ENCODE data around the gene GRPEL2. TPM values are rescaled to one million over a fixed set of nuclear protein-coding genes. Genes with fewer than 3 reads are reported as not detected.

The GRPEL2 gene
- total and polyA plus RNA-seq, 9 donors: 5.9 to 17.5 (median 12.2) TPM

- H3K36me3 ChIP-seq: no peaks in the 10 kb centered on the region
- H3K4me3 ChIP-seq: no peak overlapping the region
- H3K27me3 ChIP-seq: no peaks in the 10 kb centered on the region
- H3K27ac ChIP-seq: no peak overlapping the region
- peaks cover 20% of the 10 kb centered on the region for H3K4me1 ChIP-seq (ENCODE audit: insufficient read depth)
- intact Hi-C loops (cut with DNase I): no loop called here
- H3K9me3 ChIP-seq: no peaks in the 10 kb centered on the region
- WGBS, 3 donors: 89 to 98% (median 96%) methylated on average over 2 of the region's 2 CpGs
- no peak for TF ChIP-seq CTCF (IDR thresholded peaks at IDR 0.05)
- TF ChIP-seq EP300 (IDR thresholded peaks at IDR 0.05): no peak
- TF ChIP-seq POLR2A (IDR thresholded peaks at IDR 0.05): no peak
- no peak for DNase-seq
Measured at GRCh38 chr5:149401051-149401450, 55.8 kb downstream of the GRPEL2 start.

DNA sequence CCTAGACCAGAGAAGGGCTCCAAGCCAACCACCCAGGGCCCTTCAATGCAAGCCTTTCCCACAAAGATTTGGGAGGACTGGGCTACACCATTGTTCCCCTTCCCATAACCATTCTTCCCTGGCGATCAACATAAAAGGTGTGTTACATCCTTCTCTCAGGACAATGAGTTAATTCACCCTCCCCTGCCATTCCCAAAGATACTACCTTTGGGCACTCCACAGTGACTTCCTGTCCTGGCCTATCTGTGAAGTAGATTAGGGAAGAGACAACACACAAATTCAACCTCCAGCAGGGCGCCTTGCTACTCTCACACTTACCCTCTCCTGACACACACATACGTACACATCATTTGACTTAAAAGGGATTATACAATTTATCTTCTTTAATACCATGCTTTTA, 57.0 kb downstream of the GRPEL2 start:
- peaks cover 21% of the 10 kb centered on the region for H3K4me1 ChIP-seq (ENCODE audit: insufficient read depth)
- intact Hi-C loops (cut with DNase I): no loop called here
- no peak for TF ChIP-seq CTCF (IDR thresholded peaks at IDR 0.05)
- no peak for TF ChIP-seq POLR2A (IDR thresholded peaks at IDR 0.05)
- TF ChIP-seq EP300 (IDR thresholded peaks at IDR 0.05): no peak
- no peak overlapping the region for H3K4me3 ChIP-seq
- no peaks in the 10 kb centered on the region for H3K27me3 ChIP-seq
- H3K36me3 ChIP-seq: no peaks in the 10 kb centered on the region
- DNase-seq: peak in 1 of 5 donors; percentile 2
- 92 to 98% (median 97%) methylated on average over 3 of the region's 3 CpGs for WGBS, 3 donors
- H3K27ac ChIP-seq: no peak overlapping the region
- no peaks in the 10 kb centered on the region for H3K9me3 ChIP-seq

Other genes starting within 250 kb of the GRPEL2 start
- 1 to 10 TPM; 1.7 to 9.3 (median 6.2) TPM for gene ABLIM3, start 204.0 kb upstream of the GRPEL2 start, total RNA-seq
- gene ABLIM3, start 204.0 kb upstream of the GRPEL2 start, polyA plus RNA-seq: 10 to 100 TPM in 1 of 2 donors, 1 to 10 TPM in 1; 1.9 to 26.4 TPM
- gene AFAP1L1, start 73.6 kb upstream of the GRPEL2 start, total RNA-seq: 10 to 100 TPM in 3 of 7 donors, 1 to 10 TPM in 4; 3.2 to 15.9 (median 8.3) TPM
- 10 to 100 TPM in 1 of 2 donors, 1 to 10 TPM in 1; 7.8 to 17.8 TPM for gene AFAP1L1, start 73.6 kb upstream of the GRPEL2 start, polyA plus RNA-seq
- 10 to 100 TPM in 2 of 7 donors, 1 to 10 TPM in 5; 5.8 to 11.5 (median 8.8) TPM for gene PCYOX1L, start 12.5 kb downstream of the GRPEL2 start, total RNA-seq
- 10 to 100 TPM in 1 of 2 donors, 1 to 10 TPM in 1; 7.1 to 15.2 TPM for gene PCYOX1L, start 12.5 kb downstream of the GRPEL2 start, polyA plus RNA-seq
- under 1 TPM in 2 of 7 donors, not detected in 5; 0.47 to 0.54 TPM for gene IL17B, start 33.8 kb downstream of the GRPEL2 start, total RNA-seq
- 1 to 10 TPM in 1 of 2 donors, not detected in 1; 1.7 TPM for gene IL17B, start 33.8 kb downstream of the GRPEL2 start, polyA plus RNA-seq
- gene CSNK1A1, start 205.9 kb downstream of the GRPEL2 start, total RNA-seq: 100 to 1,000 TPM in 6 of 7 donors, 10 to 100 TPM in 1; 96.2 to 233 (median 159) TPM
- gene CSNK1A1, start 205.9 kb downstream of the GRPEL2 start, polyA plus RNA-seq: 100 to 1,000 TPM in 1 of 2 donors, 10 to 100 TPM in 1; 64.1 to 136 TPM
- 1 to 10 TPM; 4.1 to 9.9 (median 6.2) TPM for gene ARHGEF37, start 236.0 kb downstream of the GRPEL2 start, total RNA-seq
- 1 to 10 TPM; 4.2 to 6.8 TPM for gene ARHGEF37, start 236.0 kb downstream of the GRPEL2 start, polyA plus RNA-seq

All from ovary (tissue), 9 donors.